HT1080 (cell line): ENCODE results near the gene UBE2D1. TPM values are rescaled to one million over a fixed set of nuclear protein-coding genes. Genes with fewer than 3 reads are reported as not detected.

Experiments used
- total RNA-seq: library from RNA; depleted of rRNA; stranded (reverse); fragments of >200 nt; shearing (Covaris generic); gene quantifications from 2 replicates; pipeline ENCODE4 v1.2.3, GENCODE V29; 2014; rRNA removed

The UBE2D1 gene
- total RNA-seq, 1 experiment from 2014 or later, result 18.2 TPM

Other genes starting within 250 kb of the UBE2D1 start
- gene IPMK, start 67.1 kb upstream of the UBE2D1 start, total RNA-seq, result 3.1 and 3.7 TPM in 2 replicates
- gene CISD1, start 65.8 kb upstream of the UBE2D1 start, total RNA-seq, result 35.0 and 63.0 TPM in 2 replicates
- gene TFAM, start 50.4 kb downstream of the UBE2D1 start, total RNA-seq, result 137 and 141 TPM in 2 replicates
- 7.9 and 8.7 TPM in 2 replicates for gene BICC1, start 177.9 kb downstream of the UBE2D1 start, total RNA-seq